Omental fat pad (tissue), 4 donors: ENCODE results near the gene CFAP100. TPM values are rescaled to one million over a fixed set of nuclear protein-coding genes. Genes with fewer than 3 reads are reported as not detected.

Experiments
- ATAC-seq: fragments of 150-250 bp; one replicate; pipeline ENCODE4 v1.9.1; 2016; ENCODE audit warnings: mild to moderate bottlenecking, moderate library complexity; ENCODE audit not compliant: low FRiP score
- DNase-seq: peaks from one replicate; pipeline ENCODE4 v3.0.0-alpha.2; 2019; ENCODE audit warnings: low spot score
- CTCF ChIP-seq, 3 donors: fragments of 450-650 bp; IDR thresholded peaks; one replicate each; pipeline ENCODE4 v1.5.1; 2016 to 2017; ENCODE audit warnings: antibody characterized with exemption in 3 of 3, mild to moderate bottlenecking in 3 of 3, moderate library complexity in 2 of 3
- total RNA-seq, 4 donors: library from RNA; depleted of rRNA; stranded (reverse); fragments of >200 nt; gene quantifications; one replicate each; pipeline ENCODE4 v1.1.0, GENCODE V29; 2016

Gene CFAP100
- total RNA-seq, 4 donors from 2014 or later, result not detected

GRCh38 chr3:126485176-126485897, 90.6 kb downstream of the CFAP100 start:
- DNase-seq, result no peak
- no peak for ATAC-seq
- TF ChIP-seq CTCF (IDR thresholded peaks at IDR 0.05), result no peak

GRCh38 chr3:126485956-126486355, 91.2 kb downstream of the CFAP100 start:
- no peak for ATAC-seq
- TF ChIP-seq CTCF (IDR thresholded peaks at IDR 0.05), result no peak
- no peak for DNase-seq

Other genes with a start within 250 kb of the CFAP100 start
- gene ALDH1L1, start 214.3 kb upstream of the CFAP100 start, total RNA-seq, result 100 to 1,000 TPM; 125 to 176 (median 150) TPM
- gene KLF15, start 37.5 kb upstream of the CFAP100 start, total RNA-seq, result 10 to 100 TPM; 22.3 to 73.1 (median 59.9) TPM
- gene ZXDC, start 81.0 kb downstream of the CFAP100 start, total RNA-seq, result 10 to 100 TPM; 22.7 to 47.0 (median 27.9) TPM
- gene UROC1, start 122.9 kb downstream of the CFAP100 start, total RNA-seq, result not detected
- 1 to 10 TPM in 2 of 4 donors, under 1 TPM in 1, not detected in 1; 0.46 to 2.3 (median 1.7) TPM for gene CHST13, start 129.2 kb downstream of the CFAP100 start, total RNA-seq
- gene C3orf22, start 164.0 kb downstream of the CFAP100 start, total RNA-seq, result not detected